Adrenal gland (tissue), 5 donors: Measurements from ENCODE around the gene ZNF341.

Experiments
- CTCF ChIP-seq, 6 experiments: fragments of 450-650 bp in 4 of 6; fragments of 200-600 bp in 2 of 6; sonication (generic) in 1 of 6; IDR thresholded peaks; 1 replicate in 5 of 6; 2 replicates in 1 of 6; pipeline versions ENCODE4 v1.5.1 to v1.8.0; 2016 to 2021; ENCODE audit warnings: antibody characterized with exemption in 6 of 6, mild to moderate bottlenecking in 2 of 6, moderate library complexity in 1 of 6
- POLR2A ChIP-seq, 2 donors: fragments of 450-650 bp; IDR thresholded peaks; one replicate each; pipeline ENCODE4 v1.6.1; 2017; ENCODE audit warnings: antibody characterized with exemption in 2 of 2, mild to moderate bottlenecking in 2 of 2, moderate library complexity in 1 of 2
- donor health status: DM: no; HTN: no; CAD: no.

- TF ChIP-seq CTCF (IDR thresholded peaks at IDR 0.05) (no peak), POLR2A (IDR thresholded peaks at IDR 0.05) (no peak)
These were observed 17.9 kb upstream of the ZNF341 start for GRCh38 chr20:33713865-33714367.
